GM19025 (cell line): ENCODE data around the gene USF1.
A peak's percentile ranks its signal among the peaks of the same experiment; 100 is the strongest.

Experiments
- ATAC-seq: cut with Tn5 transposase; IDR thresholded peaks from one replicate; pipeline ENCODE4 v1.9.1; 2021; ENCODE audit warnings: mild to moderate bottlenecking, low read depth, moderate library complexity; ENCODE audit not compliant: unreplicated experiment

The USF1 gene

GRCh38 chr1:161045736-161046604 lies at the start of gene USF1:
Gene USF1, minus strand, starts transcription at chr1:161045977. Its CDS starts 2,702 bp downstream, at chr1:161043275.
- ATAC-seq: peak; percentile 63

GRCh38 chr1:161095230-161095629 lies 49.5 kb upstream of the USF1 start:
- ATAC-seq: no peak

GRCh38 chr1:161094481-161094880 lies 48.7 kb upstream of the USF1 start:
- no peak for ATAC-seq

GRCh38 chr1:161092621-161093028 lies 46.8 kb upstream of the USF1 start:
- no peak for ATAC-seq

- ATAC-seq: no peak
These were observed 46.2 kb upstream of the USF1 start for GRCh38 chr1:161091796-161092507.

DNA sequence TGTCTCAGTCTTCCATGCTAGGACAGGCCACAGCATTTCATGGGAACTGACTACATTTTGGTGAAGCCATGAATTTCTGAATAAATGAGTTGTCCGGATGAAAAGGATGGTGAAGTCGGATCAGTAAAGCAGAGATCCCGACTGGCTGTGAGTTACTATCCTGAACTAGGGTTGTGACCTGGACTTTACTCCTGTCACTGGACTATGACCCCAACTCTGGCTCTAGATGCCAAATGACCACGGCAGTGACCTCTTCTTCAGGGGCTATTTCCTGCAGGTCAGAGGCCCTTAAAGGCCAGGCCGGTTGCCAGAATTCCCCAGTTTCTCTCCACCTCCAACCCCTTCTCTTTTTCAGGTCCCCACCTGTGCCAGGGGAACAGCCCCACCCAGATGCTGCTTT lies 45.3 kb upstream of the USF1 start:
- ATAC-seq: no peak

- ATAC-seq: no peak
These were observed 44.8 kb upstream of the USF1 start for GRCh38 chr1:161090617-161091016.

- no peak for ATAC-seq
These were observed 44.2 kb upstream of the USF1 start for GRCh38 chr1:161089938-161090337.

- ATAC-seq: no peak
These were observed 43.6 kb upstream of the USF1 start, which contains the start of gene NECTIN4 for GRCh38 chr1:161089251-161089924. Gene NECTIN4, minus strand, starts transcription at chr1:161089558. Its CDS starts 262 bp downstream, at chr1:161089296.

GRCh38 chr1:161088587-161089110 lies 42.9 kb upstream of the USF1 start:
- ATAC-seq: no peak

DNA sequence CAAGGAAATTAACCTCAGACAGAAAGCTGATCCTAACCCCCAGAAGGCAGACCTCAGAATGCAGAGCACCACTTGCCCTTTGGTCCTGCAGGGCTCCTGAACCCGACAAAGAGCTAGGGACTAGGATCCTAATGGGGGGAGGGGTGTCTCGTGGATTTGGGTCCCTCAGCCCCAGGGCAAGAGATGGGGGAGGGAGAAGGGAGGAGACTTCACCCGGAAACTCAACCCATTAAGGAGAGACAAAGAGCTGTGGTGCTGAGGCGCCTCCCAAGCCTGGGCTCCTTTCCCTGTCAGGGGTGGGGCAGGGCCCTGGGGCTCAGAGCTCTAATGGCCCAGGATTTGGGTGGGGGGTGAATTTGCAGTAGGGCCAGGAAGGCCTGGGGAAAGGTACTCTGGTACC lies 40.7 kb upstream of the USF1 start:
- ATAC-seq: no peak

DNA sequence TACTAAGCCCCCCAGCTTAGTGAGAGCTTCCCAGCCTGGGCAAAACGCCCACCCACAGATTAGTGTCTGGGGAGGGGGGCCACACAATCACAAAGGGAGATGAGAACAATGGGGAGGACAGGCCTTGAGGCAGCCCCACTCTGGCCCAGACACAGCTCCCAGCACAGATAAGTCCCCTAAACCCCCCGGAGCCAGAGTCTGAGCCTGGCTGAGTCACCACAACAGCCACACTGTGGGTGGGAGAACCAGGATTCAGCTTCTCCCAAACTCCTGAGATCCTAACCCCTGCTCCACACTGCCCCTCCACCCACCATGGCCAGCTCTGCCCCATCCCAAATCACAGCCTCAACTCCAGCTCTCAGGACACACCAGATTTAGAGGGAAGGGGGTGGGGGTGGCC lies 39.4 kb upstream of the USF1 start:
- no peak for ATAC-seq

GRCh38 chr1:161084597-161084988 lies 38.8 kb upstream of the USF1 start:
- no peak for ATAC-seq

GRCh38 chr1:161083748-161084596 lies 38.2 kb upstream of the USF1 start:
- no peak for ATAC-seq

DNA sequence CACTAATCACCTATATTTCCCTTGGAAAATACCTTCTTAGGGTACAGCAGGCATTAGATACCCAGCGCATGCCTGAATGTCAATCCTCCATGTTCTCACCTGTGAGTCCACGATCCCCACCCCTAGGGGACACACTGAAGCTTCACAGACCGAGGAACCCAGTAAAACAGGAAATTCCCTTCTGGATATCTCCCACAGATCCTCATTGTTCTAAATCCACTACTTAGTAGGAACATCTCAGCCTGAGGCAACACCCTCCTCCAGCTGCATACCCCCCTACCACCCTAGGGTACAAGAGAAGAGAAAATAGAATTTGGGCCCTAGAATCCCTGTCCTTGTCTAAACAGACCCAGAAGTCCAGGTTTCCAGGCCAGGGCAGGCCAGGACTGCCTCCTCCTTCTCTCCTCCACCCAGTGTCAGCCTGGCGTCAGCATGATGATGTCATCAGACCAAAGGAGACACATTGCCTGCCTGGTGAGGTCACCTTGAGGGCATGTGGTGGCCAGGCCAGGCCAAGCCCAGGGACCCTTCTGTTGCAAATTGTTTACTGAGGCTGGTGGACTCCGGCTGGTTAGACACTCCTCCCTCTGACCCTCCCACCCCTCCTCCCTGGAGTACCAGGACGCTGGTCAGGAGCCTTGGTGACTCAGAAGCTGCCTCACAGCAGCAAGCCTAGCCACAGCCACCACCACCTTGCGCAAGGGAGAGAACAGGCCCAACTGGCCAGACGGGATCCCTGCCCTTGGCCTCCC lies 37.4 kb upstream of the USF1 start:
- no peak for ATAC-seq

DNA sequence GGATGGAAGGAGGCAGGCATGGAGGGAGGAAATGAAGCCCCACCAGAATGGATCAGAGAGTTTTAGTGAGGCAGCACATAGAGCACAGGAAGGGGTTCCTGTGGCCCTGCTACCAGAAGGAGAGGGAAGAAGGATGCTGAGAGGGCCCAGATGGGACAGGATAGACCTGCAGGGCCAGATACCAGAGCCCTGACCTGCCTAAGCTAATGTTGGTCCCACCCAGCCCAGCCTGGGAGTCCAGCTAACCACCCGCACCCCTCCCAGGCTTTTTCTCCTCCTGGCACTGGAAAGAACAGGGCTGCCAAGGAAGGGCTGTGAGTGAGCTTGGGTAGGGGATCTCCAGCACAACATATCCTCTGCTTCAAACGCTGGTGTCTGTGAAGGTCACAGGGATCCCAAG lies 36.7 kb upstream of the USF1 start:
- ATAC-seq: no peak

- ATAC-seq: no peak
These were observed 35.7 kb upstream of the USF1 start for GRCh38 chr1:161081519-161081918.

DNA sequence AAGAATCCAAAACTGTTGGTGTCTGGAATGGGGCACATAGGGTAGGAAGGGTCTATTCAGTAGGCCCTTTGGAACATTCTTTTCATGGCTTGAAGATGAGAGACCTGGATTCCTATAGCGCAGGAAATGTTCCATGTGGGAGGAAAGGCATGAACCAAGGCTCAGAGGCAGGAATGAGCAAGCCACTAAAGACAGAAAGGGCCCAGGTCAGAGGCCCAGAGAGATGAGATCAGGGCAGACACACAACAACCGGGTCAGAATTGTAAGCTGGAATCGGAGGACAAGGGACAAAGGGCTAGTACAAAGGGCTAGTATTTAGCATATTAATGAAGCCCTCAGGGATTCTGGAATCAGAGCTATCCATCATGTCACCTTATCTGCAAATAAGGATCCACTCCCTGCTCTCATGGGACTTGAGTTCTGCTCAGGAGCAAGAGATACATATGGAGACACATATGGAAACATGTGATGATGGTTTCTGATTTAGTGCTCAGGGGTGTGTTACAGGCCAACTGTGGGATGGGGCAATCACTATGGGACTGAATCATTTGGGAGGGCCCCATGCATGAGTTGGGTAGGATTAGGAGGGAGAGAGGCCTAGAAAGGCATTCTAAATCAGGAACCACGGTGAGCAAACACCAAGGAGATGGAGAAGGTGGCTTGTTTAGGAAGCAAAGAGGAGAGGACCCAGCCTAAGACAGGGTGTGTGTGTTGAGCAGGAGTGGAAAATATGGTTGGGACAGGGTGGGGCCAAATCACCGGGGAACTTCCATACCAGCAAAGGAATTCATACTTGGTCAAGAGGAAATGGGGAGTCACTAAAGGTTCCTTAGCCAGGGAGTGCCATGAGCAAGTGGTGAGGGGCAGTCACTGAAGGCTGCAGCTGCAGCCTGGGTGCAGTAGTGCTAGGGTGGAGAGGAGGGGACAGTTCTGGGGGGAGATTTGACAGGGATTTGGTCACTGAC lies 34.9 kb upstream of the USF1 start:
- no peak for ATAC-seq
